Transverse colon (tissue), 3 donors: ENCODE measurements around the gene SERINC1.

ENCODE experiments used
- CTCF ChIP-seq, 5 experiments: fragments of 200-600 bp in 3 of 5; fragments of 450-650 bp in 2 of 5; sonication (generic) in 3 of 5; IDR thresholded peaks; 1 replicate in 2 of 5; 2 replicates in 3 of 5; pipeline ENCODE4 v1.5.1; 2016 to 2017; ENCODE audit warnings: antibody characterized with exemption in 5 of 5, inconsistent platforms in 3 of 5, mild to moderate bottlenecking in 2 of 5, moderate library complexity in 1 of 5
- POLR2A ChIP-seq: fragments of 450-650 bp; IDR thresholded peaks from one replicate; pipeline ENCODE4 v1.6.1; 2016; ENCODE audit warnings: antibody characterized with exemption, mild to moderate bottlenecking, moderate library complexity

- TF ChIP-seq POLR2A (no peak), CTCF (IDR thresholded peaks at IDR 0.05) (no peak)
Observed at GRCh38 chr6:122449069-122449468, 22.5 kb downstream of the SERINC1 start.
